ENCODE data around the gene FTL.
"Not testable (repeated sequence)": the region's sequence is repeated elsewhere in the genome, so short reads cannot be mapped to it uniquely, and the experiment has no call there.

FTL gene

GRCh38 chr19:48965040-48965805 is at the start of gene FTL:
TSS of gene FTL (plus strand) at chr19:48965309. CDS start at chr19:48965508, 199 bp downstream.
- peak; percentile 82 for DNase-seq (ENCODE audit: insufficient read length, low spot score)
- FAIRE-seq = peak; percentile 97

GRCh38 chr19:48915757-48916156 is 49.4 kb upstream of the FTL start:
- DNase-seq (ENCODE audit: insufficient read length, low spot score) (no peak), FAIRE-seq (no peak)

- no peak for FAIRE-seq
- peak; percentile 31 for DNase-seq (ENCODE audit: insufficient read length, low spot score)
Measured at GRCh38 chr19:48918071-48918470, 47.0 kb upstream of the FTL start.

- DNase-seq (ENCODE audit: insufficient read length, low spot score) = no peak
- FAIRE-seq = peak; percentile 45
Measured at GRCh38 chr19:48918801-48919247, 46.3 kb upstream of the FTL start.

GRCh38 chr19:48919271-48919670 is 45.8 kb upstream of the FTL start:
- not testable (repeated sequence) for DNase-seq (ENCODE audit: insufficient read length, low spot score); FAIRE-seq

- FAIRE-seq (no peak), DNase-seq (ENCODE audit: insufficient read length, low spot score) (no peak)
Measured at GRCh38 chr19:48920949-48921348, 44.2 kb upstream of the FTL start.

GRCh38 chr19:48921721-48922500 is 43.2 kb upstream of the FTL start:
- FAIRE-seq (no peak), DNase-seq (ENCODE audit: insufficient read length, low spot score) (no peak)

- FAIRE-seq = no peak
Measured at GRCh38 chr19:48922548-48923490, 42.3 kb upstream of the FTL start.

GRCh38 chr19:48925240-48925843 is 39.8 kb upstream of the FTL start:
- no peak for DNase-seq (ENCODE audit: insufficient read length, low spot score)
- FAIRE-seq = no peak

More at GRCh38 chr19:48922548-48923490, 42.3 kb upstream of the FTL start:
- DNase-seq (ENCODE audit: insufficient read length, low spot score) = no peak

- not testable (repeated sequence) for FAIRE-seq; DNase-seq (ENCODE audit: insufficient read length, low spot score)
Measured at GRCh38 chr19:48925890-48926289, 39.2 kb upstream of the FTL start.

- no peak for FAIRE-seq
- DNase-seq (ENCODE audit: insufficient read length, low spot score) = no peak
Measured at GRCh38 chr19:48926909-48927308, 38.2 kb upstream of the FTL start.

- FAIRE-seq; DNase-seq (ENCODE audit: insufficient read length, low spot score): not testable (repeated sequence)
Measured at GRCh38 chr19:48927692-48928091, 37.4 kb upstream of the FTL start.

GRCh38 chr19:48928164-48929025 is 36.7 kb upstream of the FTL start:
- no peak for FAIRE-seq

GRCh38 chr19:48933382-48933932 is 31.7 kb upstream of the FTL start, which contains the start of gene DHDH:
TSS of gene DHDH (plus strand) at chr19:48933699. CDS start at chr19:48933722, 23 bp downstream.
- FAIRE-seq (peak; percentile 88), DNase-seq (ENCODE audit: insufficient read length, low spot score) (peak; percentile 74)

More at GRCh38 chr19:48928164-48929025, 36.7 kb upstream of the FTL start:
- DNase-seq (ENCODE audit: insufficient read length, low spot score) = no peak

- DNase-seq (ENCODE audit: insufficient read length, low spot score) (no peak), FAIRE-seq (no peak)
Measured at GRCh38 chr19:48934837-48935236, 30.3 kb upstream of the FTL start.

GRCh38 chr19:48935864-48936263 is 29.2 kb upstream of the FTL start:
- FAIRE-seq (no peak), DNase-seq (ENCODE audit: insufficient read length, low spot score) (no peak)

GRCh38 chr19:48938256-48938655 is 26.9 kb upstream of the FTL start:
- FAIRE-seq = no peak

GRCh38 chr19:48940902-48941301 is 24.2 kb upstream of the FTL start:
- FAIRE-seq = no peak
- DNase-seq (ENCODE audit: insufficient read length, low spot score) = no peak

More at GRCh38 chr19:48938256-48938655, 26.9 kb upstream of the FTL start:
- DNase-seq (ENCODE audit: insufficient read length, low spot score) = no peak

- DNase-seq (ENCODE audit: insufficient read length, low spot score) = no peak
Measured at GRCh38 chr19:48943081-48943480, 22.0 kb upstream of the FTL start.

More at GRCh38 chr19:48943081-48943480, 22.0 kb upstream of the FTL start:
- no peak for FAIRE-seq
